HUDEP-2 (cell line): Measurements from ENCODE around the gene PMS2.
"Not testable (repeated sequence)": the region's sequence is repeated elsewhere in the genome, so short reads cannot be mapped to it uniquely, and the experiment has no call there.

ENCODE experiments used
- DNase-seq, 76 experiments: peaks; one replicate each; lab custom pipeline; 2025; ENCODE audit not compliant: unreplicated experiment in 76 of 76; lab: John Stamatoyannopoulos, UW

The PMS2 gene

GRCh38 chr7:5930290-5930689 lies 78.6 kb downstream of the PMS2 start:
- DNase-seq = not testable (repeated sequence)

GRCh38 chr7:5926263-5926870 lies 82.5 kb downstream of the PMS2 start:
- not testable (repeated sequence) for DNase-seq

- not testable (repeated sequence) for DNase-seq
Measured at GRCh38 chr7:5924630-5925029, 84.2 kb downstream of the PMS2 start.

- not testable (repeated sequence) for DNase-seq
Measured at GRCh38 chr7:5924180-5924579, 84.7 kb downstream of the PMS2 start.
